Stimulated activated CD4-positive, alpha-beta T cell treated with anti-CD3 and anti-CD28 coated beads, Interleukin-1b, Interleukin-23, amount 100 ng/mL, for 1 hour (primary cell): ENCODE measurements around the gene CCL18.
"Not testable (repeated sequence)": the region's sequence is repeated elsewhere in the genome, so short reads cannot be mapped to it uniquely, and the experiment has no call there.

Experiments used
- DNase-seq, 2 donors: peaks; one replicate each; pipeline ENCODE4 v3.0.0-alpha.2; 2020; ENCODE audit warnings: low read depth in 2 of 2

Gene CCL18

DNA sequence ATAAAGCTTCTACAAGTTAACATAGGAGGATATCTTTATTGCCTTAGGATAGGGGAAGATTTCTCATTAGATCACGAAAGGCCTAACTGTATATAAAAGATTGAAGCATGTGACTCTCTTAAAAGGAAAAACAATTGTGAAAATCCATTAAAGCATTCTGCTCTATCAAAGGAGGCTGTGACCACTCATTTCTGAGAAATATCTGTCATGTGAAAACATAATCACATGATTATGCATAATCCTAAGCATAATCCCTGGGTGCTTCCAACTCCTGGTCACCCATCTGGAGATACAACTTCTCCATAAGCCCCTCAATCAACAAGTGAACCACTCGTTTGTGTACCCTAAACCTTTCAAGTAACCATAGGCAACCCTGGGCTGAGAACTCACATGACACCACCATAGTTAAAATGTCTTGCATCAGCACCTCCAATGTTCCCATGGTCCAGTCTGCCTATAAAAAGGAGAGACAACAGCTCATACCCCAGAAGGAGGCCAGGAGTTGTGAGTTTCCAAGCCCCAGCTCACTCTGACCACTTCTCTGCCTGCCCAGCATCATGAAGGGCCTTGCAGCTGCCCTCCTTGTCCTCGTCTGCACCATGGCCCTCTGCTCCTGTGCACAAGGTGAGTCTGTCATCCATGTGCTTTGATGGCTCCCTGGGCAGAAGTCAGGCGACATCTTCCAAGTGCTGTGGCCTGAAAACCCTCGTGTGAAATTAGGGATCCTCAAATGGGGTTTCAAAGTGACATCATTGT lies at the start of gene CCL18:
CCL18 (plus strand) TSS at position 487 of the 756 bp plus-strand sequence; CDS start at position 558, 71 bp downstream.
- no peak for DNase-seq

DNA sequence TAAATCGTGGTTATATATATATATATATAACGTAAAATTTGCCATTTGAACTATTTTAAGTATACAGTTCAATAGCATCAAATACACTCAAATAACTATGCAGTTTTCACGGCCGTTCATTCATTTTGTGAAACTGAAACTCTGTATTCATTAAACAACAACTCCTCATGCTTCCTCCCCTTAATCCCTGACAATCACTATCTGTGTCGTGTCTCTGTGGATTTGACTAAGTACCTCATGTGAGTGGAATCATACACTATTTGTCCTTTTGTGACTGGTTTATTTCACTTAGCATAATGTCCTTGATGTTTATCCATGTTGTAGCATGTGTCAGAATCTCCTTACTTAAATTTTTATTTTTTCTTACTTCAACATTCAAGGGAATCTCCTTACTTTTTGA lies 49.1 kb upstream of the CCL18 start:
- no peak for DNase-seq

DNA sequence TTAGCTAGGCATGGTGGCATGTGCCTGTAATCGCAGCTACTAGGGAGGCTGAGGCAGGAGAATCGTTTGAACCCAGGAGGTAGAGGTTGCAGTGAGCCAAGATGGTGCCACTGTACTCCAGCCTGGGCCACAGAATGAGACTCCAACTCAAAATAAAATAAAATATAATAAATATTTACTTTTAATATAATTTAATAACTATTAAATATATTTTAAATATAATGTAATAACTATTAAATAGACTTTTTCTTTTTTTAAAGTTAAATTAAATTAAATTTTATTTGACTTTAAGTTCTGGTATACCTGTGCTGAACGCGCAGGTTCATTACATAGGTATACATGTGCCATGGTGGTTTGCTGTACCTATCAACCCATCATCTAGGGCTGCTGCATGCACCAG lies 48.2 kb upstream of the CCL18 start:
- not testable (repeated sequence) for DNase-seq

DNA sequence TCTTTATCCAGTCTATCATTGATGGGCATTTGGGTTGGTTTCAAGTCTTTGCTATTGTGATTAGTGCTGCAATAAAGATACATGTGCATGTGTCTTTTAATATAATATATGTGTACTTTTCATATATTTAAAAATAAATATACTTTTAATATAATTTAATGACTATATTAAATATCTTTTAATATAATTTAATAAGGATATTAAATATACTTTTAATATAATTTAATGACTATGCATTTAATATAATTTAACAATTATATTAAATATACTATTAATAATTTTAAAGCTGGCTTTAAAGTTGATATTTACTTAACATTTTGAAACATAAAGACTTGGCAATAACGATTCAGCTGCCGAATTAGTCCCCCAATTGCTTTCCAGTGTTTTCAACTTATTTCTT lies 47.5 kb upstream of the CCL18 start:
- DNase-seq: no peak

DNA sequence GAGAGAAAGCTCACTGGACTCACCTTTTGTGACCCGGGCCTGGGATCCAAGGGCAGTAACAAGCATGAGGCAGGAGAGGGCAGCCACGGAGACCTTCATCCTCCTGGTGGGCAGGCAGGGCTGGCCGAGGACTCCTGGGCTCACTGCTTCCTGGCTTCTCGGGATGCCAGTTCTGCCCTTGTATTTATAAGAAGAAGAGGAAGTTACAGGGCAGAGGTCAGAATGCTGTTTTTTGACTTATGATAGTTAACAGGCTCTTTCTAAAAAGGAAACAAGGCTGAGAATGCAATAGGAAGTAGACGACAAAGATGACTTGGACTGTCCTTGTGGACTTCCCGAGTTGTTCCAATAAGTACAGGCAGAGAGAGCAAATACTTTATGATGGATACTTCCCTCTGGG lies 46.3 kb upstream of the CCL18 start, which contains the start of gene CCL23:
CCL23 (minus strand) TSS at position 174 of the 400 bp plus-strand sequence; CDS start at position 99, 75 bp downstream.
- DNase-seq: no peak

DNA sequence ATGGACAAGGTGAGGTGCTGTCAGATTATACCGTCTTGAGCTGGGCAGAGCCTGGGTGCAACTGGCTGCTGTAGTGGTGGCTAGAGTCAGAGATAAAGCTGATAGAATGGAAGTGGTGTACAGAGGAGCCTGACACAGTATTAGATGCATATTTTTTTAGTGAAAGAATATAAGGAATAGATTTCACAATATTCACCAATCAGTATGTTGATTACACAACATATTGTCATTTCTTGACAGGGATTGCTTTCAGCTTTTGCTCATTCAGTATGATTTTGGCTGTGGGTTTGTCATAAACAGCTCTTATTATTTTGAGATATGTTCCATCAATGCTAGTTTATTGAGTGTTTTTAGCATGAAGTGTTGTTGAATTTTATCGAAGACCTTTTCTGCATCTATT lies 44.6 kb upstream of the CCL18 start:
- DNase-seq: no peak

DNA sequence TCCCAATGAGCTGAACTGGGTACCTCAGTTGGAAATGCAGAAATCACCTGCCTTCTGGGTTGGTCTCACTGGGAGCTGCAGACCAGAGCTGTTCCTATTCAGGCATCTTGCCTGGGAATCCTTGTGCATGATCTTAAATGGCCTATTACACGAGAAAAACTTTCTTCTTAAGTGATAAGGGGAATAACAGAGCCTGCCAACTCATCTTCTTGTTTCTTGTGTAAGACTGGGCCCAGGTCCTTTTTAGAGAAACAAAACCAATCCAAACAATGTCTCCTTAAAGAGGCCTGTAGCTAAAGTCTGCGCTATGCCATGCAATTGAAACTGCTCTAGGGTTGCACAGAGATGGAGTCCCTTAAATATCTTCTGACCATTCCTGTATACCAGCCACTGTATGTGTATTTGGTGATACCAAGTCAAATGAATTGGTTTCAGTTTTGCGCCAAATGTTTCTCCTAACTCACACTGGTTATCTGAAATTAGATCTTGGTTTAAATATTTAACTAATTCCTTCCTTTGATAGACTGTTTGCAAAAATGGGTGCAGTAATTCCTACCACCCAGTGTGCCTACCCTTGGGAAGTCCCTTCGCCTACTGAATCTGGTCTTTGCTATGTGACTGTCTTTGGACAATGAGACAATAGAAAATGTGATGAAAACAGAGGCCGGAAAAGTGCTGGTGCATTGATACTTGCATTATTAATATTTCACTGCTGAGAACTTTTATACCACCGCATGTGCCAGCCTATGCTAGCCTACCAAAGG lies 39.8 kb upstream of the CCL18 start:
- DNase-seq: no peak

DNA sequence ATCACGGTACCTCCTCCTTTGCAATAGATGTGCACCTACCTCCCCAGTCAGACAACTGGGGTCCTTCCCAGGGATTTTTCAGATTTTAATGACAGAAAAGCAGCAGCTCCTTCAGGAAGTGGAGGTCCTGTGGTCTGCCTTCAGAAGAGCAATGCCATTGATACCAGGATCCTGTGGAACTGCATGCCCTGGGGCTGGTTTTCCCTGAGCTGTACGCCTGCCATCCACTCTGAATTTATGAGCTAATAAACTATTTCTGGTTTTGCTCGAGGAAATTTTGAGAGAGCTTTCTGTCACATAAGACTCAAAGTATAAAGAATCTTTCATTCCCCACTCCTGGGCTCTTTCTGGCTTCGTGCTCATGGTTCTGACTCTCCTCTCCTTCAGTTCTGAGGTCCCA lies 36.3 kb upstream of the CCL18 start:
- DNase-seq: no peak

DNA sequence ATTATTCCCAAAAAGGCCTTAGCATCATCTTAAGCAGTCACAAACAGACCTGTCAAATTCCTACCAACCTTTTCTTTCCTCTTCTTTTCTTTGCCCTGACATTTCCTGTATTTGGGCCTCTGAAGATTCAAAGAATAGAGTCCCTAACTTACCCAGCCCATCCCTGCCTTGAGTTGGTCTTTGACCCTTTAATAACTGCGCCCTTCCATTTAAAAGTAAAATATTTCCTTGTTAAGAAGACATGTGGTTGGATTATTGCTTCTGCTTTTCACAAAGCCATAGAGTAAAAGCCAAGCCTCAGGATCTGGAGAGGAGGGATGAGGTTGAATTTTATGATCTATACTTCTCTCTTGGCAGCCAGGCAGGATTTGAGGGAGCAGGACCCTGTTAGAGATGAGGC lies 33.1 kb upstream of the CCL18 start:
- DNase-seq: no peak

GRCh38 chr17:36034127-36034526 lies 29.9 kb upstream of the CCL18 start:
- DNase-seq: no peak

DNA sequence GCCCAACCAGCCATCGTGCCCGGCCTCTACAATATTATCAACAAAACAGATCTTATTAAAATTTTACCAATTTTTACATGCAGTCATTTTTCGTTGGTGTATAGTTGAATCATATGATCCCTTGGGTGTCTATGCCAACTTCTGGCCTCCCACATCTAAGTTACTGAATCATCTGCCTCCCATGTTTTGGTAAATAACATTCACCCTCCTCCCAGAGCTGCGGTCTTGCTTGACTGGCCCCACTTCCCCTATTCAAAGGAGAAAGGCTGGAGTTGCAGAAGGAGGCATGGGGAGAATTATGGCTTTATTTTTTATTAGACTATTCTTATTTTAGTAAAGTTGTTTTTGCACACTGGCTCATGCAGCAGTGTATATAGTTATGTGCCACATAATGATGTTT lies 27.8 kb upstream of the CCL18 start:
- no peak for DNase-seq

DNA sequence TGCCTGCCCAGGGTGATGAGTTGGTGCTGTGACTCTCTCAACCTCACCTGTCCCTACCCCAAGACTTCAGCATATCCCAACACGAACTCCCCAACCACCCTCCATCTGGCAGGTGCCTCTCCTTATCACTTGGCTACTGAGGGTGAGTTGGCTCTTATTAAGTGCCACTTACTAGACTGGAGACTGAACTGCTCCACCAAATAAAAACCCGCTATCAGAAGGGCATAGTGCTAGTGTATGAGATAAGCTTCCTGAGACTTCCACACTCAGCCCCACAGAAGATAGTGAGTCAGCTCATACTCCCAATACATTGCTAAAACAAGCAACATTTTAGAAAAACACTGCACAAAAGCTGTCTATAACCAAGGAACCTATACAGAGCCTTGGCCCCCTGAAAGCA lies 16.0 kb upstream of the CCL18 start:
- no peak for DNase-seq

- DNase-seq: no peak
Observed at GRCh38 chr17:36049643-36050042, 14.4 kb upstream of the CCL18 start.

- no peak for DNase-seq
Observed at GRCh38 chr17:36055171-36055570, 8.9 kb upstream of the CCL18 start.

DNA sequence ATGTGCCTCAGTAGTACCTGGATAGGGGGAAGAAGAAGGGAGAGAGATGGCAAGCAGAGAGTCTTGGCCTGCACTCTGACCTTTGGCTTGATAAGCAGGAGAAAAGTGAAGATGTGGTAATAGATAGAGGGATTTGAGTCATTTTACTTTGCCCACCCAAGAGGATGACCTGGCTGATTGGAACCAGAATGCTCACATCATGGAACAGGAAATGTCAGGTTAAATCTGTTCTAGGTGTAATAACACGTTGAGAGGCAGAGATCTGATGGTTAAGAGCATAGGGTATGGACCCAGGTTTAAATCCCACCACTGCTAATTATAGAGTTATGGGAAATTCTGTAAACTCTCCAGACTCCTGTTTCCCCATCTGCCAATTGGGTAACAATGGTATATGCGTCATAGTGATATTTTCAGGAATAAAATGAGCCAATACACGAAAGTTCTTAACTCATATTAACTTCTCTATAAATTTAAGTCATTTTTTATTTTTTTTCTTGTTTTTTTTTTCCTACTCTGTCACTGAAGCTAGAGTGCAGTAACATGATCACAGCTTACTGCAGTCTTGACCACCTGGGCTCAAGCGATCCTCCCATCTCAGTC lies 8.1 kb upstream of the CCL18 start:
- no peak for DNase-seq

- no peak for DNase-seq
Observed at GRCh38 chr17:36057911-36058310, 6.2 kb upstream of the CCL18 start.

DNA sequence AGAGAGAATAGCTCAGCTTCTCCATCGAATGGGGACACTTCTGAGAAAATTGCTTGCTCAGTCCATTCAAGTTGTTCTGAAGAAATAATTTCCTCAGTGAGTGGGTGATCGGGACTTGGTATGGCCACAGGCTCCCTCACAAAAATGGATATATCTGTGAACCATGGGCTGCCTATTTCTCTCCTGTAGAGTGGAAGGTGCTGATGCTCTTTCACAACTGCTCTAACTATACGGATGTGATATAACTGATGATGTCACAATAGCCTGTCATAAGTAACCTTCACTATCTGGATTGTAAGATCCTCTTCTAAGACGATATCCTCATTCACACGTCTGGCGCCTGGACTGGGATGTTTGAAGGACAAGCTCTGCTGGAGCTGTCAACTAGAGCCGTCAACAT lies 4.7 kb upstream of the CCL18 start:
- DNase-seq: no peak

DNA sequence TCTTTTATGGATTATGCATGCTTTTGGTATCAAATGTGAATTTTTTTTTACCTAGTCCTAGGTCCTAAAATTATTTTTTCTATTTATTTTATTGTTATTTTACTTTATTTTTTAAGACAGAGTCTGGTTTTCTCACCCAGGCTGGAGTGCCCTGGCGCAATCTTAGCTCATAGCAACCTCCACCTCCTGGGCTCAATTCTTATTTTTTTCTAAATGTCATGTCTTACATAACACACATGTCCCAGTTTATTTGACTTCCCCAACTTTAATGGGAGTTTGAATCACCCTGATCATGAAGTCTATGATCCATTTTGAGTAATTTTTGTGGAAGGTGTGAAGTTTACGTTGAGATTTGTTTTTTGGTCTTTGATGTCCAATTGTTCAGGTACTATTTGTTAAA lies 3.3 kb upstream of the CCL18 start:
- no peak for DNase-seq

DNA sequence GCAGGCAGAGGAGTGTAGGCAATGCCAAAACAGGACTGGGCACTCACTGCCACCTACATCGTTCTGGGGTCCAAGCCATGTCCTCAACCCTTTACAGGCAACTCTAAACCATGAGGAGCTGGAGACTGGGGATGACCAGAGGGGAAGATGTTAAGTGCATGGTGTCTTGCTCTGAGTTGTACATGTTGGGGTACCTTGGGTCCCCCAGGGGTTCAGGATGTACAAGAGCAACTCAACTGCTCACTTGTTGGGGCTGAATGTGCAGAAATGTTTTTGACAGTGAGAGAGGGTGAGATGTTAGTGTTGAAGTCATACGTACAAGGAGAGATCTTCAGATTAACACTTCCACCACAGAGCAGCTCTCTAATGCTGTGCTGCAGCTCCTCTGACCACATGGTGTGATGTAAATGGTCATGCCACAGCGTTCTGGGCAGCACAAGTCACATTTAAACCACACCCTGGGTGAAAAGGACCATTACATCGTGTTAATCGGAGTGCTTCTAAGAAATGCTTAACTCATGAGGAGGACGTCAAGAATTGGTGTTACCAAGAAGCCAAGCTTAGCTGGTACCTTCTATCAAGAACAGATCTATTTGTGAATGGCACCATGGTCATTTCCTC lies 2.4 kb downstream of the CCL18 start:
- no peak for DNase-seq

DNA sequence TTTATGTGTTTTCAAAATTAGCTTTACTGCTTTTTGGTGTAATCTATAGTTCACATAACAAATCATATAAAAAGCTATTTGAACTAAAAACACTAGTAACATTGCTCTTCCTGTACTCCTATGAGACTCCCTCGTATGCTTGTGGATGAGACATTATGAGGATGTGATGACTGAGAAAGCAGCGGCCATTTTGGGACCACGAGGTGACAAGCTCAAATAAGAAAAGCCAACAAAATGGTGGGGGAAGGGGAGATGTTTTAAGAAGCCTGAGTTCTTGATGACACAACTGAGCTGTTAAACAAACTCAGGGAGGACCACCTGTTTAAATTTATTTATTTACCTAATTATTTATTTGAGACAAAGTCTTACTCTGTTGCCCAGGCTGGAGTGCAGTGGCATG lies 4.5 kb downstream of the CCL18 start:
- no peak for DNase-seq

- DNase-seq: no peak
Observed at GRCh38 chr17:36069136-36069535, 5.1 kb downstream of the CCL18 start.

DNA sequence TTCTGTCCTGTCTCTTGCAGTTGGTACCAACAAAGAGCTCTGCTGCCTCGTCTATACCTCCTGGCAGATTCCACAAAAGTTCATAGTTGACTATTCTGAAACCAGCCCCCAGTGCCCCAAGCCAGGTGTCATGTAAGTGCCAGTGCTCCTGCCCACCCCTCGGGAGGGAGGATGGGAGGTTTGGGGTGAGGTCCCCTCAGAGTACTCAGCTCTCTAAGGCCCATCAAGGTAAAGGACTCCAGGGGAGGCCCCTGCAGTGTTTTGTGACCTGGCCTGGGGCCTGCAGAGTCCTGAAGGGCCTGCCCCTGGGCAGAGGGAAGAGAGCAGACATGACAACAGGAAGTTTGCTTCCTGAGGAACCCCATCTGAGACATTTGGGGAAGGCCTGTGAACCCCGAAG lies 6.4 kb downstream of the CCL18 start:
- no peak for DNase-seq
